ENCODE measurements around the gene ABHD2. TPM values are rescaled to one million over a fixed set of nuclear protein-coding genes. Genes with fewer than 3 reads are reported as not detected.
"Not testable (repeated sequence)": the region's sequence is repeated elsewhere in the genome, so short reads cannot be mapped to it uniquely, and the experiment has no call there.

ABHD2 gene
- total RNA-seq, 2 experiments from 2014 or later: 41.5 to 52.1 TPM

- DNase-seq (no peak), ATAC-seq (no peak)
- H3K27me3 Mint-ChIP-seq: no peaks in the 10 kb centered on the region
- H3K4me3 Mint-ChIP-seq: no peak overlapping the region
- intact Hi-C loops (cut with DNase I, micrococcal nuclease): no loop called here
- ChIA-PET CTCF (interaction anchor here (0.6 to 3.5 kb wide), 11 partner anchors 8 to 813 kb away, joined by 3 to 18 read pairs (median 6); no protein-coding TSS in a partner anchor), POLR2A (no interaction called here)
- no peaks in the 10 kb centered on the region for H3K9me3 Mint-ChIP-seq (ENCODE audit: low read depth)
- peaks cover 27% of the 10 kb centered on the region for H3K4me1 Mint-ChIP-seq
- H3K36me3 Mint-ChIP-seq (ENCODE audit: low read depth): peaks cover 21% of the 10 kb centered on the region
- H3K27ac Mint-ChIP-seq: no peak overlapping the region
Observed at GRCh38 chr15:89131731-89132130, 43.5 kb downstream of the ABHD2 start.

GRCh38 chr15:89132611-89133507 is 44.6 kb downstream of the ABHD2 start:
- H3K36me3 Mint-ChIP-seq (ENCODE audit: low read depth): peaks cover 25% of the 10 kb centered on the region
- H3K27ac Mint-ChIP-seq: no peak overlapping the region
- no peaks in the 10 kb centered on the region for H3K9me3 Mint-ChIP-seq (ENCODE audit: low read depth)
- ATAC-seq (no peak), DNase-seq (no peak)
- intact Hi-C loops (cut with DNase I, micrococcal nuclease): no loop called here
- H3K4me3 Mint-ChIP-seq: no peak overlapping the region
- ChIA-PET POLR2A (interaction anchor here (1.1 kb wide), 1 partner anchor 45 kb away, joined by 4 read pairs; the partner anchor contains the start of gene ABHD2), CTCF (interaction anchor here (0.6 to 3.5 kb wide), 12 partner anchors 9 to 78 kb away, joined by 3 to 18 read pairs (median 5); no protein-coding TSS in a partner anchor)
- H3K27me3 Mint-ChIP-seq: no peaks in the 10 kb centered on the region
- H3K4me1 Mint-ChIP-seq: peaks cover 28% of the 10 kb centered on the region

- CTCF ChIA-PET: not testable (repeated sequence)
- POLR2A ChIA-PET: interaction anchor here (0.6 kb wide), 1 partner anchor 46 kb away, joined by 4 read pairs; no protein-coding TSS in a partner anchor
- peaks cover 28% of the 10 kb centered on the region for H3K4me1 Mint-ChIP-seq
Observed at GRCh38 chr15:89135387-89136077, 47.3 kb downstream of the ABHD2 start.

GRCh38 chr15:89136078-89136806 is 48.0 kb downstream of the ABHD2 start:
- Mint-ChIP-seq H3K9me3 (ENCODE audit: low read depth) (no peaks in the 10 kb centered on the region), H3K36me3 (ENCODE audit: low read depth) (peaks cover 26% of the 10 kb centered on the region), H3K27me3 (no peaks in the 10 kb centered on the region), H3K4me1 (peaks cover 28% of the 10 kb centered on the region), H3K4me3 (no peak overlapping the region), H3K27ac (no peak overlapping the region)
- intact Hi-C loops (cut with DNase I, micrococcal nuclease): no loop called here
- ChIA-PET CTCF (interaction anchor here (0.5 kb wide), 1 partner anchor 71 kb away, joined by 3 read pairs; no protein-coding TSS in a partner anchor), POLR2A (interaction anchor here (0.6 kb wide), 1 partner anchor 47 kb away, joined by 4 read pairs; no protein-coding TSS in a partner anchor)
- ATAC-seq (no peak), DNase-seq (no peak)

More at GRCh38 chr15:89135387-89136077, 47.3 kb downstream of the ABHD2 start:
- ATAC-seq; H3K9me3 Mint-ChIP-seq (ENCODE audit: low read depth); intact Hi-C loops (cut with DNase I, micrococcal nuclease); H3K4me3 Mint-ChIP-seq; H3K27ac Mint-ChIP-seq; H3K27me3 Mint-ChIP-seq; DNase-seq: not testable (repeated sequence)
- peaks cover 25% of the 10 kb centered on the region for H3K36me3 Mint-ChIP-seq (ENCODE audit: low read depth)

- no peaks in the 10 kb centered on the region for H3K27me3 Mint-ChIP-seq
- no peak overlapping the region for H3K4me3 Mint-ChIP-seq
- no peaks in the 10 kb centered on the region for H3K9me3 Mint-ChIP-seq (ENCODE audit: low read depth)
- peaks cover 25% of the 10 kb centered on the region for H3K36me3 Mint-ChIP-seq (ENCODE audit: low read depth)
- intact Hi-C loops (cut with DNase I, micrococcal nuclease): no loop called here
- peaks cover 28% of the 10 kb centered on the region for H3K4me1 Mint-ChIP-seq
- H3K27ac Mint-ChIP-seq: peak overlapping the region; percentile 17
- ChIA-PET CTCF (interaction anchor here (1.8 kb wide), 1 partner anchor 41 kb away, joined by 5 read pairs; no protein-coding TSS in a partner anchor), POLR2A (interaction anchor here (0.5 kb wide), 1 partner anchor 34 kb away, joined by 3 read pairs; no protein-coding TSS in a partner anchor)
- ATAC-seq (peak; percentile 74), DNase-seq (peak; percentile 27)
Observed at GRCh38 chr15:89136818-89137772, 48.8 kb downstream of the ABHD2 start.

GRCh38 chr15:89137926-89138325 is 49.7 kb downstream of the ABHD2 start:
- Mint-ChIP-seq H3K4me1 (peaks cover 32% of the 10 kb centered on the region), H3K4me3 (no peak overlapping the region), H3K9me3 (ENCODE audit: low read depth) (no peaks in the 10 kb centered on the region), H3K36me3 (ENCODE audit: low read depth) (peaks cover 24% of the 10 kb centered on the region), H3K27me3 (no peaks in the 10 kb centered on the region), H3K27ac (no peak overlapping the region)
- DNase-seq: no peak
- ChIA-PET POLR2A (no interaction called here), CTCF (interaction anchor here (0.6 to 3.4 kb wide), 4 partner anchors 9 to 221 kb away, joined by 3 to 17 read pairs (median 4); no protein-coding TSS in a partner anchor)
- ATAC-seq: no peak
- intact Hi-C loops (cut with DNase I, micrococcal nuclease): no loop called here

GRCh38 chr15:89138999-89139612 is 50.9 kb downstream of the ABHD2 start:
- CTCF ChIA-PET: interaction anchor here (0.7 to 3.4 kb wide), 7 partner anchors 10 to 256 kb away, joined by 3 to 17 read pairs (median 3); no protein-coding TSS in a partner anchor
- H3K36me3 Mint-ChIP-seq (ENCODE audit: low read depth): peaks cover 24% of the 10 kb centered on the region
- H3K4me3 Mint-ChIP-seq: no peak overlapping the region

GRCh38 chr15:89139613-89140499 is 51.6 kb downstream of the ABHD2 start:
- no peak overlapping the region for H3K27ac Mint-ChIP-seq
- intact Hi-C loops (cut with DNase I, micrococcal nuclease): no loop called here
- ChIA-PET POLR2A (no interaction called here), CTCF (interaction anchor here (0.9 to 3.4 kb wide), 3 partner anchors 10 to 32 kb away, joined by 3 to 17 read pairs (median 4); no protein-coding TSS in a partner anchor)
- DNase-seq: no peak
- no peak for ATAC-seq
- H3K36me3 Mint-ChIP-seq (ENCODE audit: low read depth): peaks cover 25% of the 10 kb centered on the region
- no peaks in the 10 kb centered on the region for H3K9me3 Mint-ChIP-seq (ENCODE audit: low read depth)
- H3K4me1 Mint-ChIP-seq: peaks cover 40% of the 10 kb centered on the region
- H3K4me3 Mint-ChIP-seq: no peak overlapping the region
- H3K27me3 Mint-ChIP-seq: no peaks in the 10 kb centered on the region

More at GRCh38 chr15:89138999-89139612, 50.9 kb downstream of the ABHD2 start:
- intact Hi-C loops (cut with DNase I, micrococcal nuclease): no loop called here
- Mint-ChIP-seq H3K27ac (no peak overlapping the region), H3K4me1 (peaks cover 34% of the 10 kb centered on the region), H3K9me3 (ENCODE audit: low read depth) (no peaks in the 10 kb centered on the region), H3K27me3 (no peaks in the 10 kb centered on the region)
- POLR2A ChIA-PET: no interaction called here
- DNase-seq (no peak), ATAC-seq (no peak)

- no peak overlapping the region for H3K27ac Mint-ChIP-seq
- CTCF ChIA-PET: interaction anchor here (0.6 to 3.4 kb wide), 6 partner anchors 10 to 47 kb away, joined by 3 to 17 read pairs (median 4); no protein-coding TSS in a partner anchor
- DNase-seq (no peak), ATAC-seq (no peak)
- no peaks in the 10 kb centered on the region for H3K27me3 Mint-ChIP-seq
- H3K4me1 Mint-ChIP-seq: peaks cover 38% of the 10 kb centered on the region
- intact Hi-C loops (cut with DNase I, micrococcal nuclease): no loop called here
- H3K4me3 Mint-ChIP-seq: no peak overlapping the region
- POLR2A ChIA-PET: no interaction called here
- H3K36me3 Mint-ChIP-seq (ENCODE audit: low read depth): peaks cover 23% of the 10 kb centered on the region
- no peaks in the 10 kb centered on the region for H3K9me3 Mint-ChIP-seq (ENCODE audit: low read depth)
Observed at GRCh38 chr15:89140595-89140994, 52.3 kb downstream of the ABHD2 start.

All from activated CD4-positive, alpha-beta T cell treated with anti-CD3 and anti-CD28 coated beads for 36 hours (primary cell).